ENCODE measurements around the gene INSIG1. TPM values are rescaled to one million over a fixed set of nuclear protein-coding genes. Genes with fewer than 3 reads are reported as not detected.

Gene INSIG1
- total and polyA plus RNA-seq, 4 donors = 54.2 to 264 (median 119) TPM

DNA sequence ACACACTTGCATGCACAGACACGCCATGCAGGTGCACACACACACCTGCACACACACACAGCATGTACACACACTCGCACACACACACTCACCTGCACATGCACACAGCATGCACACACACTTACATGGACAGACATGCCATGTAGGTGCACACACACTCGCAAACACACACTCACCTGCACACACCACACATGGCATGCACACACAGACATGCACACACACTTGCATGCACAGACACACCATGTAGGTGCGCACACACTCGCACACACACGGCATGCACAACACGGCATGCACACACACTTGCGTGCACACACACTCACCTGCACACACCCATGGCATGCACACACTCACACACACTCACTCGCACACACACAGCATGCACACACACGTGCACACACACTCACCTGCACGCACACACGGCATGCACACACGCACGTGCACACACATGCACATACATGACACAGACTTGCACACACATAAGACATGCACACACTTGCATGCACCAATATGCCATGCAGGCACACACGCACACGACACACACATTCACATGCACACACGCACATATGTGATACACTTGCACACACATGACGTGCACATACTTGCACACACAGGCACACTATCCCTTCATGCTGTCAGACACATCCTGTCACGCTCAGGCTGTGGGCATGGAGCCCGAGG lies 56.8 kb downstream of the INSIG1 start:
- TF ChIP-seq, protein P1, sequence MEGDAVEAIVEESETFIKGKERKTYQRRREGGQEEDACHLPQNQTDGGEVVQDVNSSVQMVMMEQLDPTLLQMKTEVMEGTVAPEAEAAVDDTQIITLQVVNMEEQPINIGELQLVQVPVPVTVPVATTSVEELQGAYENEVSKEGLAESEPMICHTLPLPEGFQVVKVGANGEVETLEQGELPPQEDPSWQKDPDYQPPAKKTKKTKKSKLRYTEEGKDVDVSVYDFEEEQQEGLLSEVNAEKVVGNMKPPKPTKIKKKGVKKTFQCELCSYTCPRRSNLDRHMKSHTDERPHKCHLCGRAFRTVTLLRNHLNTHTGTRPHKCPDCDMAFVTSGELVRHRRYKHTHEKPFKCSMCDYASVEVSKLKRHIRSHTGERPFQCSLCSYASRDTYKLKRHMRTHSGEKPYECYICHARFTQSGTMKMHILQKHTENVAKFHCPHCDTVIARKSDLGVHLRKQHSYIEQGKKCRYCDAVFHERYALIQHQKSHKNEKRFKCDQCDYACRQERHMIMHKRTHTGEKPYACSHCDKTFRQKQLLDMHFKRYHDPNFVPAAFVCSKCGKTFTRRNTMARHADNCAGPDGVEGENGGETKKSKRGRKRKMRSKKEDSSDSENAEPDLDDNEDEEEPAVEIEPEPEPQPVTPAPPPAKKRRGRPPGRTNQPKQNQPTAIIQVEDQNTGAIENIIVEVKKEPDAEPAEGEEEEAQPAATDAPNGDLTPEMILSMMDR (IDR thresholded peaks at IDR 0.05; ENCODE audit: control extremely low read depth, extremely low read depth) = no peak
- H3K36me3 ChIP-seq (ENCODE audit: control insufficient read depth in 4 of 4, insufficient read depth in 4 of 4, low read length in 4 of 4) = no peaks in the 10 kb centered on the region
- DNase-seq = no peak
- H3K27me3 ChIP-seq (ENCODE audit: control insufficient read depth in 3 of 3, insufficient read depth in 3 of 3, low read length in 2 of 3) = peaks cover 0 to 33% (median 17%) of the 10 kb centered on the region in 3 donors
- H3K9ac ChIP-seq (ENCODE audit: insufficient read depth in 1 of 2, low read length in 2 of 2) = no peak overlapping the region
- peaks cover 0 to 8% (median 0%) of the 10 kb centered on the region in 4 donors for H3K9me3 ChIP-seq (ENCODE audit: control insufficient read depth in 4 of 4, insufficient read depth in 3 of 4, low read length in 3 of 4)
- 79 to 82% methylated on average over 20 of the region's 20 CpGs for WGBS, 2 donors
- H3K4me3 ChIP-seq = no peak overlapping the region
- ATAC-seq (ENCODE audit: insufficient read depth, low FRiP score) = no peak
- H3K27ac ChIP-seq (ENCODE audit: low read depth in 1 of 2, low read length in 1 of 2) = no peak overlapping the region
- H3K4me1 ChIP-seq (ENCODE audit: control insufficient read depth in 5 of 5, insufficient read depth in 5 of 5, low read length in 5 of 5) = no peaks in the 10 kb centered on the region

DNA sequence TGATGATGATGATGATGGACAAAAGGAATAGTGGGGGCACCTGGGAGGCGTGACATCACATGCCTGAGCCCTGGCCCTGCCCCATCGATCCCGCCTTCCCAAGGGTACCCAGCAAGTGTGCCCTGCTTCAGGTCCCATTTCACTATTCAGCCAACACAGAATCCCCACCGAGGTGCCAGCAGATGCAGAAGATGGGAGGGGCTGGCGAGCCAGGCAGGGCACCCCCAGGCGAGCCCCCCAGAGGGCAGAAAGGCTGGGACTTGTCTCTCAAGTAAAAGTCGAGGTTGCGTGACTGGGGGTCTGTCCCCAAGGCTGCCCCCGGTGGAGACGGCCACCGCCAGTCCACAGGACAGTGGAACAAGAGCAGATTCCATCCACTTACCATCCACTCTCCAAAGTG lies 57.5 kb downstream of the INSIG1 start:
- ATAC-seq (ENCODE audit: insufficient read depth, low FRiP score) (no peak), DNase-seq (no peak)
- no peak overlapping the region for H3K27ac ChIP-seq (ENCODE audit: low read depth in 1 of 2, low read length in 1 of 2)
- no peaks in the 10 kb centered on the region for H3K36me3 ChIP-seq (ENCODE audit: control insufficient read depth in 4 of 4, insufficient read depth in 4 of 4, low read length in 4 of 4)
- H3K27me3 ChIP-seq (ENCODE audit: control insufficient read depth in 3 of 3, insufficient read depth in 3 of 3, low read length in 2 of 3) = peaks cover 4 to 39% (median 20%) of the 10 kb centered on the region in 3 donors
- TF ChIP-seq, protein P1 (IDR thresholded peaks at IDR 0.05; ENCODE audit: control extremely low read depth, extremely low read depth) = no peak
- H3K9ac ChIP-seq (ENCODE audit: insufficient read depth in 1 of 2, low read length in 2 of 2) = no peak overlapping the region
- H3K9me3 ChIP-seq (ENCODE audit: control insufficient read depth in 4 of 4, insufficient read depth in 3 of 4, low read length in 3 of 4) = peaks cover 0 to 8% (median 0%) of the 10 kb centered on the region in 4 donors
- no peak overlapping the region for H3K4me3 ChIP-seq
- no peaks in the 10 kb centered on the region for H3K4me1 ChIP-seq (ENCODE audit: control insufficient read depth in 5 of 5, insufficient read depth in 5 of 5, low read length in 5 of 5)
- 80 to 86% methylated on average over 11 of the region's 11 CpGs for WGBS, 2 donors

DNA sequence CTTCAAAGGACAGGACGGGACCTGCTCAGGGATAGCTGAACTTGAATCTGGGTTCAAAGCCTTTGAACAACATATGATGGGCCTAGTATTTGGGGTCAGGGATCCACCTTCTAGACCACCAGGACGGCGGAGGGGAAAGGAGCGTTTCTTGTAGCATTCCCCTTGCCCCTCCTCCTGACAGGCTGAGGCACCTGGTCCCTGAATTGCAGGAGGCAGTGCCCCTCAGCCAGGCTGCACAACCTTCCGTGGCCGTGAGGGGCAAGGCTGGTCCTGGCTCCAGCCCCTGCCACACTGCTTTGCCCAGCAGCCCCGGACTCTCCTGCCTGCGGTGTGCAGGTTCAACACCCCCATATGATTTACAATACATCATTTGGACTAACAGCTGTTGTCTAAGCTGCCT lies 58.1 kb downstream of the INSIG1 start:
- no peak overlapping the region for H3K4me3 ChIP-seq
- no peak overlapping the region for H3K9ac ChIP-seq (ENCODE audit: insufficient read depth in 1 of 2, low read length in 2 of 2)
- H3K9me3 ChIP-seq (ENCODE audit: control insufficient read depth in 4 of 4, insufficient read depth in 3 of 4, low read length in 3 of 4) = peaks cover 0 to 8% (median 0%) of the 10 kb centered on the region in 4 donors
- no peak for DNase-seq
- H3K4me1 ChIP-seq (ENCODE audit: control insufficient read depth in 5 of 5, insufficient read depth in 5 of 5, low read length in 5 of 5) = no peaks in the 10 kb centered on the region
- peaks cover 4 to 43% (median 26%) of the 10 kb centered on the region in 3 donors for H3K27me3 ChIP-seq (ENCODE audit: control insufficient read depth in 3 of 3, insufficient read depth in 3 of 3, low read length in 2 of 3)
- TF ChIP-seq, protein P1 (IDR thresholded peaks at IDR 0.05; ENCODE audit: control extremely low read depth, extremely low read depth) = no peak
- H3K27ac ChIP-seq (ENCODE audit: low read depth in 1 of 2, low read length in 1 of 2) = no peak overlapping the region
- WGBS, 2 donors = 80 to 88% methylated on average over 8 of the region's 8 CpGs
- no peak for ATAC-seq (ENCODE audit: insufficient read depth, low FRiP score)
- H3K36me3 ChIP-seq (ENCODE audit: control insufficient read depth in 4 of 4, insufficient read depth in 4 of 4, low read length in 4 of 4) = no peaks in the 10 kb centered on the region
